ENCODE measurements around the gene WDFY3. TPM values are rescaled to one million over a fixed set of nuclear protein-coding genes. Genes with fewer than 3 reads are reported as not detected.

Gene WDFY3
- total RNA-seq, 4 donors from 2014 or later, result 73.2 to 98.4 (median 90.2) TPM

DNA sequence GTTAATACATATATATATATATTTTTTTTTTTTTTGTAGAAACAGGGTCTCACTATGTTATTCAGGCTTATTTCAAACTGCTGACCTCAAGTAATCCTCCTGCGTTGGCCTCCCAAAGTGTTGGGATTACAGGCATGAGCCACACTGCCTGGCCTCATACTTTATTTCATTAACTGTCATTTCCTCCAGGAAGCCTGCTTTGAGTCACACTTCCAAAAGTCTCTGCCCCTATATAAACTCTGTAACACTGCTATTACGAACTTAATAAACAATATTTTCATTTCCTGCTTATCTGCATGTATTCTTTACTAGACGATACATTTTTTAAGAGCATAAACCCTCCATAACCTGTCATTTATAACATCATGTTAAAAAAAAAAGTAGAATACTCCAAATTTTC, 167.2 kb downstream of the WDFY3 start:
- 86 to 89% methylated on average over 3 of the region's 3 CpGs for WGBS, 2 donors
- intact Hi-C loops (cut with DNase I; ENCODE audit: low total_unique reads), result no loop called here
- no peak for DNase-seq (ENCODE audit: low spot score in 2 of 2)
- no peak overlapping the region for H3K4me3 ChIP-seq (ENCODE audit: low read depth, poor library complexity, severe bottlenecking)
- TF ChIP-seq POLR2A (IDR thresholded peaks at IDR 0.05), result no peak
- TF ChIP-seq, protein P1, sequence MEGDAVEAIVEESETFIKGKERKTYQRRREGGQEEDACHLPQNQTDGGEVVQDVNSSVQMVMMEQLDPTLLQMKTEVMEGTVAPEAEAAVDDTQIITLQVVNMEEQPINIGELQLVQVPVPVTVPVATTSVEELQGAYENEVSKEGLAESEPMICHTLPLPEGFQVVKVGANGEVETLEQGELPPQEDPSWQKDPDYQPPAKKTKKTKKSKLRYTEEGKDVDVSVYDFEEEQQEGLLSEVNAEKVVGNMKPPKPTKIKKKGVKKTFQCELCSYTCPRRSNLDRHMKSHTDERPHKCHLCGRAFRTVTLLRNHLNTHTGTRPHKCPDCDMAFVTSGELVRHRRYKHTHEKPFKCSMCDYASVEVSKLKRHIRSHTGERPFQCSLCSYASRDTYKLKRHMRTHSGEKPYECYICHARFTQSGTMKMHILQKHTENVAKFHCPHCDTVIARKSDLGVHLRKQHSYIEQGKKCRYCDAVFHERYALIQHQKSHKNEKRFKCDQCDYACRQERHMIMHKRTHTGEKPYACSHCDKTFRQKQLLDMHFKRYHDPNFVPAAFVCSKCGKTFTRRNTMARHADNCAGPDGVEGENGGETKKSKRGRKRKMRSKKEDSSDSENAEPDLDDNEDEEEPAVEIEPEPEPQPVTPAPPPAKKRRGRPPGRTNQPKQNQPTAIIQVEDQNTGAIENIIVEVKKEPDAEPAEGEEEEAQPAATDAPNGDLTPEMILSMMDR (IDR thresholded peaks at IDR 0.05), result no peak

DNA sequence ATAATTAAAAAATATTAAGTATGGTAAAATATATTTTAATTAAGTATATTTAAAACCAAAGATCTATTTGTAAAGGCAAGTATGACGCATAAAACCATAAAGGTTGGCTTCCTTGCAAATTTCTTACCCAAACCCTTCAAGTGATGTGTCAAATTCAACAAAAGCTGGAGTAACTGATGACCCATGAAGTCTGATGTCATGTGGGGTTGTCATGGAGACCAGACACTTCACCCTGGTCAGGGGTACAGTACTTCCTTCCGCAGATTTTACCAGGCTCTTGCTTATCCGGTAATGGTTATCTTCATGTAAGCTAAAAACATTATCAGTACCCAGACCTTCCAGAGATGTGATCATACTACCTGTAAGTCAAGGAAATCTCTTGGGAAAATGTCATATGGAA, 170.1 kb downstream of the WDFY3 start:
- TF ChIP-seq POLR2A (IDR thresholded peaks at IDR 0.05), result no peak
- TF ChIP-seq, protein P1 (IDR thresholded peaks at IDR 0.05), result no peak
- intact Hi-C loops (cut with DNase I; ENCODE audit: low total_unique reads), result no loop called here
- WGBS, 2 donors, result 95% methylated on average over 3 of the region's 3 CpGs
- H3K4me3 ChIP-seq (ENCODE audit: low read depth, poor library complexity, severe bottlenecking), result no peak overlapping the region
- no peak for DNase-seq (ENCODE audit: low spot score in 2 of 2)

DNA sequence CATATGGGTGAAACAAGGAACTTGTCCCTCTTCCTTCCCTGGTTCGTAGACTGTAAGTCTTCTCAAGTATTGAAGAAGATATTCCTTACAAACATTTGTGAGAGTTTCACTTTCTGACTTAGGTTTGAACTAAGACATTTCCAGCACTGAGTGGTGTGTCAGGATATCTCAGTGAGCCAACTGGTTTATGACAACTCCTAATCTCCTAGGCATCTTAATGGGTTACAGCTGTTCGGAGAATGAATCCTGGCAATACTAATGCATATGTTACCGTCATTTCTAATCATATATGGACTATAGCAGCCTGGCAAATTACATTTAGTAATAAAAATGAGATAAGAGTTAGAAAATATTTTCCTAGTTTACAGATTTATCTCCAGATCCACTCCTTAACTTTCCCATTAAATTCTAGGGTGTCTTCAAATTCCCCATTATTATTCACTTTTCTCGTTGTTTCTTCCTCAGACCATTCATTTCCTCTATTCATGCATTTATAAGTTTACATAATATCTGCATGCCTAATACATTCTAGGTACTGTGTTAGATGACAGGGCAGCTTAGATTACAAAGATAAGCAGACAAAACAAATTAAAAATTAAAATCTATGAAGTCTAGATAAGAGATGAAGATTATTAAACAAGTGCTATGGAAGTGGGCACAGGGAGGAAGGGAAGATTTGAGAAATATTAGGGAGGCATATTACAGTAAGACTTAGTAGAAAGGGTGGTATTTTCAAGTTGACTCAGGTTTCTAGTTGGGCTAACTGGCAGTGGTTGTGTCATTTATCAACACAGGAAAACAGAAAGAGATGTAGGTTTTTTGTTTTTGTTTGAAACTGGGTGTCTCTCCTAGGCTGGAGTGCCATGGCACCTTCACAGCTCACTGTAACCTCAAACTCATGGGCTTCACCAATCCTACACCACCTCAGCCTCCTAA, 173.9 kb downstream of the WDFY3 start:
- 79 to 83% methylated on average over 4 of the region's 4 CpGs for WGBS, 2 donors
- intact Hi-C loops (cut with DNase I; ENCODE audit: low total_unique reads), result no loop called here
- H3K4me3 ChIP-seq (ENCODE audit: low read depth, poor library complexity, severe bottlenecking), result no peak overlapping the region
- TF ChIP-seq, protein P1 (IDR thresholded peaks at IDR 0.05), result no peak
- TF ChIP-seq POLR2A (IDR thresholded peaks at IDR 0.05), result no peak
- no peak for DNase-seq (ENCODE audit: low spot score in 2 of 2)

DNA sequence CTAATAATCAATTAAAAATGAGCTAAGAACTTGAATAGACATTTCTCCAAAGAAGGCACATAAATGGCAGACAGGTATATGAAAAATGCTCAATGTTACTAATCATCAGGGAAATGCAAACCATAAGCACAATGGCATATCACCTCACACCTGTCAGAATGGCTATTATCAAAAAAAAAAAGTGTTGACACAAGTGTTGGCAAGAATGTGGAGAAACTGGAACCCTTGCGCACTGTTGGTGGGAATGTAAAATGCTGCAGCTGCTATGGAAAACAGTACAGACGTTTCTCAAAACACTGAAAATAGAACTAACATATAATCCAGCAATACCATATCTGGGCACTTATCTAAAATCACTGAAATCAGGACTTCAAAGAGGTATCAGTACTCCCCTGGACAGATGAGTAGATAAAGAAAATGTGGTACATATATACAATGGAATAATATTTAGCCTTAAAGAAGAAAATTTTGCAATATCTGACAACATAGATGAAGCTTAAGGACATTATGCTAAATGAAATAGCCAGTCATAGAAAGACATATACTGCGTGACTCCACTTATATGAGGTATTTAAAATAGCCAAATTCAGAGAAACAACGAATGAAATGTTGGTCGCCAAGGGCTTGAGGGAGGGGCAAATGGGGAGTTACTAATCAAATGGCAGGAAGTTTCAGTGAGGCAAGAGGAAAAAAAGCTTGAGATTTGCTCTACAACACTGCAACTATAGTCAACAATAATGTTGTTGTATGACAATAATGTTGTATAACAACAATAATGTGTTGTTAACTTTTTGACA, 175.5 kb downstream of the WDFY3 start:
- 88 to 92% methylated on average over 5 of the region's 5 CpGs for WGBS, 2 donors
- intact Hi-C loops (cut with DNase I; ENCODE audit: low total_unique reads), result no loop called here
- no peak overlapping the region for H3K4me3 ChIP-seq (ENCODE audit: low read depth, poor library complexity, severe bottlenecking)
- no peak for DNase-seq (ENCODE audit: low spot score in 2 of 2)
- TF ChIP-seq, protein P1 (IDR thresholded peaks at IDR 0.05), result no peak
- no peak for TF ChIP-seq POLR2A (IDR thresholded peaks at IDR 0.05)

DNA sequence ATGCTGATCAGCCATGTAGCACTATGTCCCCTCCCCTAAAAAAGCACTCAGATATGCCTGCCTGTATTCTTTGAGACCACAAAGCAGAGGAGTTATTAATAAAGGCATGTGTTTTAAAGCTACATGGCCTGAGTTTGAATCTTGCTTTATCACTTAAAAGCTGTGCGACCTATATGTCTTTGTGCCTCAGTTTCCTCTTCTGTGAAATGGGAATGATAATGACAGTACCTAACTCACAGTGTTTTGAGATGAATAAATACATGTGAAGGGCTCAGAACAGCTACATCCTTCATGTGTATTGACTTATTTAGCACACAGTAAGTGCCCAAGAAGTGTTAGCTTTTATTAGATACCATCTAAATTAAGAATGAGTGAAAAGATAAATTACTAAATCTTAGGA, 180.0 kb downstream of the WDFY3 start:
- TF ChIP-seq POLR2A (IDR thresholded peaks at IDR 0.05), result no peak
- TF ChIP-seq, protein P1 (IDR thresholded peaks at IDR 0.05), result no peak
- WGBS, 2 donors, result 96 to 98% methylated on average over 1 of the region's 1 CpG
- DNase-seq (ENCODE audit: low spot score in 2 of 2), result no peak
- no peak overlapping the region for H3K4me3 ChIP-seq (ENCODE audit: low read depth, poor library complexity, severe bottlenecking)
- intact Hi-C loops (cut with DNase I; ENCODE audit: low total_unique reads), result no loop called here

Data from lower leg skin (tissue), 4 donors.